SK-N-SH (cell line): Measurements from ENCODE around the gene CRISPLD2. TPM values are rescaled to one million over a fixed set of nuclear protein-coding genes. Genes with fewer than 3 reads are reported as not detected.

Experiments used
- CTCF ChIA-PET: fragments of 300-600, 350-600 bp; formaldehyde crosslinking; extraction: SDS; loops from one replicate; lab custom pipeline; 2021; lab: Yijun Ruan, JAX
- POLR2A ChIA-PET: fragments of 350-600 bp; sonication (Branson Sonifier 250); formaldehyde crosslinking; extraction: SDS; loops from one replicate; lab custom pipeline; 2020; ENCODE audit warnings: antibody characterized with exemption, inconsistent platforms; lab: Yijun Ruan, JAX
- DNase-seq: peaks from one replicate; pipeline ENCODE4 v3.0.0; 2012
- H2AFZ ChIP-seq: fragments of 200-600 bp; sonication (generic); 2 replicates; pipeline ENCODE4 v1.8.1; 2016; ENCODE audit warnings: antibody characterized with exemption, mild to moderate bottlenecking, low read depth
- H3F3A ChIP-seq: fragments of 200-600 bp; sonication (generic); replicated peaks from 2 replicates; pipeline ENCODE3; 2016; ENCODE audit warnings: antibody characterized with exemption, mild to moderate bottlenecking; ENCODE audit not compliant: insufficient read depth
- H3K27ac ChIP-seq, 2 experiments: fragments of 200-500 bp in 1 of 2; fragments of 200-600 bp in 1 of 2; sonication (Bioruptor generic) in 1 of 2; sonication (generic), shearing (Covaris generic) in 1 of 2; 2 replicates each; pipeline versions ENCODE4 v1.5.1 to v1.6.1; 2014 to 2016; ENCODE audit warnings: low read depth in 2 of 2, inconsistent platforms in 1 of 2, low read length in 1 of 2, mild to moderate bottlenecking in 1 of 2, mixed read lengths in 1 of 2
- H3K27me3 ChIP-seq: fragments of 200-600 bp; sonication (generic), shearing (Covaris generic); 2 replicates; pipeline ENCODE4 v1.6.1; 2016; ENCODE audit warnings: mixed run types; ENCODE audit not compliant: insufficient read depth
- H3K36me3 ChIP-seq, 2 experiments: fragments of 200-500 bp in 1 of 2; fragments of 200-600 bp in 1 of 2; sonication (Bioruptor generic) in 1 of 2; sonication (generic) in 1 of 2; replicated peaks in 1 of 2; 2 replicates each; pipeline versions ENCODE3 to v1.5.1; 2014 to 2016; ENCODE audit warnings: low read length in 1 of 2, mild to moderate bottlenecking in 1 of 2; ENCODE audit not compliant: insufficient read depth in 2 of 2, control insufficient read depth in 1 of 2
- H3K4me1 ChIP-seq, 2 experiments: fragments of 200-500 bp in 1 of 2; fragments of 200-600 bp in 1 of 2; sonication (Bioruptor generic) in 1 of 2; sonication (generic), shearing (Covaris generic) in 1 of 2; 2 replicates each; pipeline versions ENCODE4 v1.5.1 to v1.6.1; 2014 to 2016; ENCODE audit warnings: low read depth in 1 of 2, low read length in 1 of 2, mixed run types in 1 of 2; ENCODE audit not compliant: insufficient read depth in 2 of 2, control insufficient read depth in 1 of 2
- H3K4me2 ChIP-seq: fragments of 200-600 bp; sonication (generic), shearing (Covaris generic); 2 replicates; pipeline ENCODE4 v1.6.1; 2017; ENCODE audit warnings: mixed run types
- H3K4me3 ChIP-seq, 2 experiments: fragments of 200-500 bp in 1 of 2; fragments of 200-600 bp in 1 of 2; sonication (Bioruptor generic) in 1 of 2; sonication (generic), shearing (Covaris generic) in 1 of 2; 2 replicates each; pipeline versions ENCODE4 v1.5.1 to v1.8.1; 2014 to 2016; ENCODE audit warnings: low read depth in 2 of 2, inconsistent platforms in 1 of 2, low read length in 1 of 2, mild to moderate bottlenecking in 1 of 2, mixed read lengths in 1 of 2, moderate library complexity in 1 of 2
- H3K79me2 ChIP-seq: fragments of 200-600 bp; sonication (generic); 2 replicates; pipeline ENCODE4 v1.8.1; 2017; ENCODE audit warnings: mild to moderate bottlenecking; ENCODE audit not compliant: insufficient read depth
- H3K9ac ChIP-seq: fragments of 200-600 bp; sonication (generic); 2 replicates; pipeline ENCODE4 v1.6.1; 2017; ENCODE audit warnings: mixed run types
- H3K9me2 ChIP-seq: fragments of 200-600 bp; sonication (generic); 2 replicates; pipeline ENCODE4 v1.6.1; 2017; ENCODE audit warnings: mixed run types
- H3K9me3 ChIP-seq: fragments of 200-600 bp; sonication (generic); 2 replicates; pipeline ENCODE4 v1.6.1; 2017; ENCODE audit warnings: mixed run types, mild to moderate bottlenecking, moderate library complexity
- H4K20me1 ChIP-seq: fragments of 200-600 bp; sonication (generic); 2 replicates; pipeline ENCODE4 v1.6.1; 2017; ENCODE audit warnings: mild to moderate bottlenecking, mixed run types; ENCODE audit not compliant: insufficient read depth
- CHD2 ChIP-seq: fragments of 150-350 bp; IDR thresholded peaks from 2 replicates; pipeline ENCODE4 v1.6.1; 2018; ENCODE audit warnings: low read length; ENCODE audit not compliant: partially characterized antibody
- ELF1 ChIP-seq: IDR thresholded peaks from 2 replicates; pipeline ENCODE4 v1.4.0; 2012
- EP300 ChIP-seq, 2 experiments: IDR thresholded peaks; 2 replicates each; pipeline versions ENCODE4 v1.4.0 to v1.6.1; 2012; ENCODE audit warnings: borderline replicate concordance in 1 of 2, low read depth in 1 of 2, low read length in 1 of 2
- FOSL2 ChIP-seq: IDR thresholded peaks from 2 replicates; pipeline ENCODE4 v1.4.0; 2012; ENCODE audit warnings: low read depth, mild to moderate bottlenecking, moderate library complexity, borderline replicate concordance
- FOXM1 ChIP-seq: IDR thresholded peaks from 2 replicates; pipeline ENCODE4 v1.4.0; 2012; ENCODE audit warnings: low read depth, mild to moderate bottlenecking
- GABPA ChIP-seq: IDR thresholded peaks from 2 replicates; pipeline ENCODE4 v1.4.0; 2012; ENCODE audit warnings: low read depth, mild to moderate bottlenecking
- JUND ChIP-seq: IDR thresholded peaks from 2 replicates; pipeline ENCODE4 v1.4.0; 2012
- MEF2A ChIP-seq: IDR thresholded peaks from 2 replicates; pipeline ENCODE4 v1.4.0; 2012; ENCODE audit warnings: low read depth, borderline replicate concordance
- NFIC ChIP-seq: IDR thresholded peaks from 2 replicates; pipeline ENCODE4 v1.4.0; 2012; ENCODE audit warnings: borderline replicate concordance
- NRF1 ChIP-seq: IDR thresholded peaks from 2 replicates; pipeline ENCODE4 v1.6.1; 2012; ENCODE audit warnings: low read depth, mild to moderate bottlenecking, low read length
- RAD21 ChIP-seq: IDR thresholded peaks from 2 replicates; pipeline ENCODE4 v1.6.1; 2012; ENCODE audit warnings: mild to moderate bottlenecking, low read length
- SIN3A ChIP-seq: IDR thresholded peaks from 2 replicates; pipeline ENCODE4 v1.6.1; 2012; ENCODE audit warnings: low read depth, mild to moderate bottlenecking, low read length, moderate library complexity, borderline replicate concordance
- TAF1 ChIP-seq: IDR thresholded peaks from 2 replicates; pipeline ENCODE4 v1.6.1; 2012; ENCODE audit warnings: low read depth, mild to moderate bottlenecking, low read length, moderate library complexity, borderline replicate concordance
- TEAD4 ChIP-seq: IDR thresholded peaks from 2 replicates; pipeline ENCODE4 v1.4.0; 2012; ENCODE audit warnings: mild to moderate bottlenecking, borderline replicate concordance; ENCODE audit not compliant: insufficient read depth
- WGBS: methylation state at CpG from one replicate; pipeline ENCODE4 v1.1.6; 2017; ENCODE audit warnings: low lambda C conversion rate; 5-methylcytosine and 5-hydroxymethylcytosine counted together
- polyA plus RNA-seq, 3 experiments: library from polyadenylated mRNA; depleted of rRNA; stranded (reverse); fragments of >200 nt; gene quantifications; 2 replicates each; pipeline ENCODE4 v1.2.3, GENCODE V29; 2012
- TF ChIP-seq, protein P1 (sequence below): IDR thresholded peaks from 2 replicates; pipeline ENCODE4 v1.4.0; 2012; ENCODE audit warnings: low read depth

CRISPLD2 gene
- polyA plus RNA-seq, 1 of the 3 experiments (the other 2 are of a cell fraction): 6.3 TPM

DNA sequence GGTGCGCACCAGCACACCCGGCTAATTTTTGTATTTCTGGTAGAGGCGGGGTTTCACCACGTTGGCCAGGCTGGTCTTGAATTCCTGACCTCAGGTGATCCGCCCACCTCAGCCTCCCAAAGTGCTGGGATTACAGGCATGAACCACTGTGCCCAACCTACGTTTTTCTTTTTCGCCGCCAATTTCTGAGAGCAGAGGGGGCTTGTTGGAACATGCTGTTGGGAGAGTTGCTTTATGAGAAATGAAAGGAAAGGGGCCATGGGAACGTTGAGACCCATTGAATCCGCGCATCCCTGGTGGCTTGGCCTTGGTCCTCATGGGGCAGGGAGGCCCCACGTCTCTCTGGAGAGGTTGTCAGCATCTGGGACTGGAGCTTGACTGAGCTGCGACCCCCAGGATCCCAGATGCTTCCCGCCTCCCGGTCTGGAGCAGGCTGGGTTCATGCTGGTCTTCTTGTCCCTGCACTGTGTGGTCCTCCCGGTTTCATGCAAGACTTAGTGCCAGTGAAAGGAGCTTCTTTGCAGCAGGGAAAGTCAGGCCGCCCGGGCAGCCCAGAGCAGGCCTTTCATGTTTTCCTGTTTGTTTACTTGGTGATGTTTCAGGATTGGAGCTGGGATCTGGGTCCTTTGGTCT lies 22.8 kb downstream of the CRISPLD2 start:
- Histone ChIP-seq H3F3A (peaks cover 8% of the 10 kb centered on the region), H3K4me2 (no peak overlapping the region), H2AFZ (no peak overlapping the region), H3K79me2 (no peaks in the 10 kb centered on the region), H3K9me3 (no peaks in the 10 kb centered on the region), H3K27me3 (no peaks in the 10 kb centered on the region), H3K9ac (no peak overlapping the region), H4K20me1 (no peaks in the 10 kb centered on the region), H3K4me3 (no peak overlapping the region), H3K27ac (no peak overlapping the region), H3K9me2 (no peaks in the 10 kb centered on the region), H3K36me3 (no peaks in the 10 kb centered on the region), H3K4me1 (peaks cover 6 to 25% of the 10 kb centered on the region in 2 experiments; a peak in 2 of 4 replicates)
- CTCF ChIA-PET: interaction anchor here (0.7 to 2.1 kb wide), 3 partner anchors 78 to 128 kb away, joined by 3 to 8 read pairs (median 4); no protein-coding TSS in a partner anchor
- 91% methylated on average over 14 of the region's 18 CpGs for WGBS
- peak; percentile 32 for DNase-seq
- POLR2A ChIA-PET: no interaction called here
- TF ChIP-seq RAD21 (no peak), JUND (no peak), TAF1 (no peak), FOSL2 (no peak), NFIC (no peak), FOXM1 (no peak), TEAD4 (no peak), GABPA (no peak)

DNA sequence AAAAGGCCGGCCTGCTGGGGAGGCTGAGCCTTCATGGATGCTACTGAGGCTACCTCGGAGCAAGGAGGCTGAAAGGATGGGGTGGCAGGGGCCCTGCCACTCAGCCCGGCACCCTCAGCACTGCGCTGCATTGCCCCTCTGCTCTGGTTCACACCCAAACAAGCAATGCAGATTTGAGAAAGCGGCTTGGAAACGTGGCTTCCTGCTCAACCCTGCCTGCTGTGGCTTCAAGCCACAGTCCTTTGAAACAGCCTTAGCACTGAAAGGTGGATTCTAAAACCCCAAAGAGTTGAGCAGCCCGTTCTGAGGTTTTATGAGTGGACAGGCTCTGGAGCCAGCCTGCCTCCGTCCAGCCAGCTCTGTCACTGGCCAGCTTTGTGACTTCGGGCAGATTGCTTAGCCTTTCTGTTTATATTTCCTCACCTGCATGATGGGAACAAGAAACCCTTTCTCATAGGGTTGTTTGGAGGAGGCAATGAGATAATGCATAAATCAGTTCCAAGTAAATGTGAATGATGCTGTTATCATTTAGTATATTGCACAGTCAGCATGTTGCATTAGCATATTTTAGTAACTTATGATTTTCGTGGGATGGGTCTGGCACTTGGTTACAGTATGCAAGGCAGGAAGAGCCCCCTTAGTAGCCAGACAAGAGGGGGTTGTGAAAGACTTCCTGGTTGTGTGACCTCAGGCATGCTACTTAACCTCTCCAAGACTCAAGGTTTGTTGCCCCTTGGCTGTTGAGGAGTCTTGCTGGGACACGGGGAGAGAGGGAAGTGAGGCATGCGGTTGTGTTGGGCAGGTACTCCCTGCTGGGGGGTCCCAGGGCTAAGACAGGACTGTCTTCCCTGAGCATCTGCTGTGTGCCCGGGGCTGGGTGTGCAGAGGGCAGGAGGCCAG lies 23.6 kb downstream of the CRISPLD2 start:
- Histone ChIP-seq H3K4me3 (no peak overlapping the region), H3K9ac (no peak overlapping the region), H3K27me3 (no peaks in the 10 kb centered on the region), H3K4me1 (peaks cover 6 to 18% of the 10 kb centered on the region in 2 experiments; a peak in 2 of 4 replicates), H3K9me2 (no peaks in the 10 kb centered on the region), H3K79me2 (no peaks in the 10 kb centered on the region), H3K36me3 (no peaks in the 10 kb centered on the region), H3K9me3 (no peaks in the 10 kb centered on the region), H3F3A (peaks cover 4% of the 10 kb centered on the region), H3K27ac (no peak overlapping the region), H3K4me2 (no peak overlapping the region), H4K20me1 (no peaks in the 10 kb centered on the region), H2AFZ (no peak overlapping the region)
- WGBS: 86% methylated on average over 6 of the region's 13 CpGs
- CTCF ChIA-PET: interaction anchor here (0.6 to 2.1 kb wide), 4 partner anchors 79 to 127 kb away, joined by 3 to 8 read pairs (median 4); no protein-coding TSS in a partner anchor
- TF ChIP-seq TEAD4 (no peak), CHD2 (no peak), EP300 (IDR thresholded peaks at IDR 0.05; ENCODE audit: borderline replicate concordance in 1 of 2, low read depth in 1 of 2, low read length in 1 of 2) (no peak), ELF1 (no peak), NRF1 (no peak), RAD21 (no peak), MEF2A (no peak), SIN3A (no peak), NFIC (no peak)
- TF ChIP-seq, protein P1, sequence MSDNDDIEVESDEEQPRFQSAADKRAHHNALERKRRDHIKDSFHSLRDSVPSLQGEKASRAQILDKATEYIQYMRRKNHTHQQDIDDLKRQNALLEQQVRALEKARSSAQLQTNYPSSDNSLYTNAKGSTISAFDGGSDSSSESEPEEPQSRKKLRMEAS: no peak
- POLR2A ChIA-PET: no interaction called here
- peak; percentile 28 for DNase-seq
